Adrenal gland (tissue), 12 donors: ENCODE measurements around the gene VSIG10. TPM values are rescaled to one million over a fixed set of nuclear protein-coding genes. Genes with fewer than 3 reads are reported as not detected.
"Not testable (repeated sequence)": the region's sequence is repeated elsewhere in the genome, so short reads cannot be mapped to it uniquely, and the experiment has no call there.

Experiments
- DNase-seq, 7 donors: peaks; one replicate each; pipeline ENCODE4 v3.0.0-alpha.2; 2019 to 2020
- H3K27ac ChIP-seq, 5 donors: fragments of 200-600 bp; sonication (generic) in 4 of 5; 1 replicate in 3 of 5; 2 replicates in 2 of 5; pipeline versions ENCODE4 v1.5.1 to v1.8.0; 2016 to 2020; ENCODE audit warnings: mild to moderate bottlenecking in 1 of 5
- H3K27me3 ChIP-seq: fragments of 200-600 bp; 2 replicates; pipeline ENCODE4 v1.8.0; 2021
- H3K36me3 ChIP-seq, 2 donors: fragments of 200-600 bp; replicated peaks in 1 of 2; 1 replicate in 1 of 2; 2 replicates in 1 of 2; pipeline versions ENCODE4 v1.5.1 to v1.8.0; 2018 to 2022
- H3K4me1 ChIP-seq, 2 donors: fragments of 200-600 bp; replicated peaks in 1 of 2; 1 replicate in 1 of 2; 2 replicates in 1 of 2; pipeline versions ENCODE4 v1.5.1 to v1.8.0; 2018 to 2021
- H3K4me3 ChIP-seq, 4 donors: fragments of 200-600 bp; sonication (generic) in 3 of 4; one replicate each; pipeline ENCODE4 v1.5.1; 2016 to 2018
- H3K9me3 ChIP-seq, 3 donors: fragments of 200-600 bp; sonication (generic) in 1 of 3; replicated peaks in 1 of 3; 1 replicate in 2 of 3; 2 replicates in 1 of 3; pipeline versions ENCODE4 v1.5.1 to v1.8.0; 2016 to 2021
- POLR2A ChIP-seq, 2 donors: fragments of 450-650 bp; IDR thresholded peaks; one replicate each; pipeline ENCODE4 v1.6.1; 2017; ENCODE audit warnings: antibody characterized with exemption in 2 of 2, mild to moderate bottlenecking in 2 of 2, moderate library complexity in 1 of 2
- WGBS, 4 donors: extraction: QIAGEN DNeasy Blood & Tissue Kit in 2 of 4; methylation state at CpG; one replicate each; pipeline versions ENCODE4 v1.1.5 to v1.1.7; 2013 to 2017; 5-methylcytosine and 5-hydroxymethylcytosine counted together
- intact Hi-C, 2 donors: fragments of 100-400 bp; cut with DNase I; formaldehyde crosslinking; loops; one replicate each; pipeline versions ENCODE4 v1.14.1 to v1.15.0; 2022 to 2023
- polyA plus RNA-seq, 3 donors: library from polyadenylated mRNA; stranded (reverse); fragments of 200-250 nt in 2 of 3; fragments of 350-450 nt in 1 of 3; fragmentation: Illumina TruSeq in 1 of 3; extraction: RNeasy Lipid Tissue Mini Kit (QIAGEN cat#74804) in 1 of 3; gene quantifications; one replicate each; pipeline ENCODE4 v1.2.3, GENCODE V29; 2013 to 2014
- total RNA-seq, 9 donors: library from RNA; depleted of rRNA in 4 of 9; stranded (reverse); fragments of >200 nt in 4 of 9; fragments of 120-200 nt in 1 of 9; fragmentation: NEBNext Ultra II Directional in 1 of 9; extraction: Animal tissue kit (Norgen Biotek cat#: 25700) in 1 of 9; gene quantifications; one replicate each; pipeline versions ENCODE4 v1.1.0 to v1.2.4, GENCODE V29; 2013 to 2023
- TF ChIP-seq, protein P1 (sequence below), 6 experiments: fragments of 450-650 bp in 4 of 6; fragments of 200-600 bp in 2 of 6; sonication (generic) in 1 of 6; IDR thresholded peaks; 1 replicate in 5 of 6; 2 replicates in 1 of 6; pipeline versions ENCODE4 v1.5.1 to v1.8.0; 2016 to 2021; ENCODE audit warnings: antibody characterized with exemption in 6 of 6, mild to moderate bottlenecking in 2 of 6, moderate library complexity in 1 of 6
- donor health status: healthy with polysubstance abuse.
- donor health status: Bipolar disorder and iron deficiency.
- donor health status: DM: yes; HTN: yes; CAD: no.
- donor health status: DM: no; HTN: no; CAD: no.
- donor health status: DM: no; HTN: no; CAD: no.
- donor health status: DM: yes; HTN: yes; CAD: no.

VSIG10 gene
- total and polyA plus RNA-seq, 12 donors = 22.6 to 87.6 (median 53.0) TPM

DNA sequence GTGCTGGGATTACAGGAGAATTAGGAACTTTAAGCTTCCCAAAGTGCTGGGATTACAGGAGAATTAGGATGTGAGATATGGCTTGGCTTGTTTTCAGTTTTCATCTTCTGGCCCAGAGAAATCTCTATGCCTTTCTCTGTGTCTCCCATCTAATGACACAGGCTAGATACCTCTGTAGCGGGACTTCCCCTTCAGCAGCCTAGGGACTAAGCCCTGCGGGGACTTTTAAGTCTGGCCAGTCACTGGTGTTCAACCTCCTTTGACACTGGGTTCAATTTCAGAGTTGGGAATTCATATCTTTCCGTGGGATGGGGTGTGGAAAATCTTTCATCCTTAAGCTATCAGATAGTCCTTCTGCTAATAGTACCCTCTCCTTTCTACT lies 81.1 kb downstream of the VSIG10 start:
- Histone ChIP-seq H3K27me3 (no peaks in the 10 kb centered on the region), H3K4me3 (no peak overlapping the region), H3K4me1 (peaks cover 0 to 2% of the 10 kb centered on the region in 2 donors), H3K9me3 (no peaks in the 10 kb centered on the region), H3K36me3 (peaks cover 0 to 30% of the 10 kb centered on the region in 2 donors), H3K27ac (no peak overlapping the region)
- 95 to 98% (median 98%) methylated on average over 3 of the region's 3 CpGs for WGBS, 4 donors
- intact Hi-C loops = no loop called here
- TF ChIP-seq, protein P1, sequence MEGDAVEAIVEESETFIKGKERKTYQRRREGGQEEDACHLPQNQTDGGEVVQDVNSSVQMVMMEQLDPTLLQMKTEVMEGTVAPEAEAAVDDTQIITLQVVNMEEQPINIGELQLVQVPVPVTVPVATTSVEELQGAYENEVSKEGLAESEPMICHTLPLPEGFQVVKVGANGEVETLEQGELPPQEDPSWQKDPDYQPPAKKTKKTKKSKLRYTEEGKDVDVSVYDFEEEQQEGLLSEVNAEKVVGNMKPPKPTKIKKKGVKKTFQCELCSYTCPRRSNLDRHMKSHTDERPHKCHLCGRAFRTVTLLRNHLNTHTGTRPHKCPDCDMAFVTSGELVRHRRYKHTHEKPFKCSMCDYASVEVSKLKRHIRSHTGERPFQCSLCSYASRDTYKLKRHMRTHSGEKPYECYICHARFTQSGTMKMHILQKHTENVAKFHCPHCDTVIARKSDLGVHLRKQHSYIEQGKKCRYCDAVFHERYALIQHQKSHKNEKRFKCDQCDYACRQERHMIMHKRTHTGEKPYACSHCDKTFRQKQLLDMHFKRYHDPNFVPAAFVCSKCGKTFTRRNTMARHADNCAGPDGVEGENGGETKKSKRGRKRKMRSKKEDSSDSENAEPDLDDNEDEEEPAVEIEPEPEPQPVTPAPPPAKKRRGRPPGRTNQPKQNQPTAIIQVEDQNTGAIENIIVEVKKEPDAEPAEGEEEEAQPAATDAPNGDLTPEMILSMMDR (IDR thresholded peaks at IDR 0.05) = no peak
- TF ChIP-seq POLR2A (IDR thresholded peaks at IDR 0.05) = no peak
- DNase-seq = no peak

DNA sequence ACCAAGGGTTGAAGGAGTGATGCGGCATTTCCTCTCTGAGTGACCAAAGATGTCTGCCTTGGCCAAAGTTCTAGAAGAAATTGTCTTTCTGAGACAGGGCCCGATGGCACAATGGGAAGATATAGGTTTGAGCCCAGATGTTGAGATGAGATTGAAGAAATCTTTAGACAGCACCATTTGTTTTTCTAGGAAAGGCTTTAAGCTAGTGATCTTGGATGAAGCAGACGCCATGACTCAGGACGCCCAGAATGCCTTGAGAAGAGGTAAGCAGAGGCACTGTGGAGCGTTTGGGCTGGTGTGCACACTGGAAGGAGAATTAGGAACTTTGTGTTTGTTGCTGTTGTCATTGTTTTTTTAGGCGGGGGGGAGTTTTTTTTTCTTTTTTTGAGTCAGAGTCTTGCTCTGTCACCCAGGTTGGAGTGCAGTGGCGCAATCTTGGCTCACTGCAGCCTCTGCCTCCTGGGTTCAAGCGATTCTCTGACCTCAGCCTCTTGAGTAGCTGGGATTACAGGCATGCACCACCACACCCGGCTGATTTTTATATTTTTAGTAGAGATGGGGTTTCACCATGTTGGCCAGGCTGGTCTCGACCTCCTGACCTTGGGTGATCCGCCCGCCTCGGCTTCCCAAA lies 81.6 kb downstream of the VSIG10 start:
- H3K4me1 ChIP-seq, DNase-seq, intact Hi-C loops, H3K4me3 ChIP-seq, H3K9me3 ChIP-seq, H3K27me3 ChIP-seq, H3K27ac ChIP-seq: not testable (repeated sequence)
- peaks cover 0 to 30% of the 10 kb centered on the region in 2 donors for H3K36me3 ChIP-seq
- WGBS, 4 donors = 90 to 95% (median 94%) methylated on average over 9 to 13 of the region's 13 CpGs

DNA sequence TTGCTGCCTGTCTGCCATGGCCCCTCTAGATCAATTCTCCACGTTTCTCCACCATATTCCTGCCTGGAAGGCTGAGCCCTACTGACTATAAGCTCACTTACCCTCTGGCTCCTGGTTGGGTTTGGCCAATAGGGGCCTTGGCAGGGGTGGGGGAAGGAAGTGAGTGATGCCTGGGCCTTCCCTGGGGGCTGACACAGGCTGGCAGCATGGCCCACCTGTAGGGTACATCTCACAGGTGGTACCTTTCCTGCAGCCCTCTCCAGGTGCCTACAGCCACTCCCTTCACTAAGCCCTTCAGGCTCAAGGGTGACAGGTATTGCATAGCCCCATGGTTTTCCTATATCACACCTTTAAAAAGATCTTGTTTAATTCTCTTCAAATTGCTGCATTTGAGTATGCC lies 83.8 kb downstream of the VSIG10 start:
- no peak overlapping the region for H3K4me3 ChIP-seq
- H3K36me3 ChIP-seq = peaks cover 0 to 12% of the 10 kb centered on the region in 2 donors
- H3K4me1 ChIP-seq = peaks cover 5 to 17% of the 10 kb centered on the region in 2 donors
- H3K9me3 ChIP-seq = no peaks in the 10 kb centered on the region
- DNase-seq = no peak
- H3K27ac ChIP-seq = no peak overlapping the region
- TF ChIP-seq POLR2A (IDR thresholded peaks at IDR 0.05) = no peak
- TF ChIP-seq, protein P1 (IDR thresholded peaks at IDR 0.05) = no peak
- 79 to 88% (median 85%) methylated on average over 1 of the region's 1 CpG for WGBS, 4 donors
- intact Hi-C loops = no loop called here
- no peaks in the 10 kb centered on the region for H3K27me3 ChIP-seq

DNA sequence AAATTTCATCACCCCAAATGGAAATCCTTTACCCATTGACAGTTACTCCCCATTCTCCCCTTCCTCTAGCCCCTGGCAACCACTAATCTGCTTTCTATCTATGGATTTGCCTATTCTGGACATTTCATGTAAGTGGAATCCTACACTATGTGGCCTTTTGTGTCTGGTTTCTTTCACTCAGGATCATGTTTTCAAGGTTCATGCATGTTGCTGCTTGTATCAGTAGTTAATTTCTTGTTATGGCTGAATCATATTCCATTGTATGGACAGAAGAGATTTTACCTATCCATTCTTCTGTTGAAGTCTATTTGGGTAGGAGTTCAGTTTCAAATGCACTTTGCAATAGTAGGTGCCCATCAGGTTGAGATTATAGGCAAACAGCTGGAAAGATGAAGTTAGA lies 85.9 kb downstream of the VSIG10 start:
- no peaks in the 10 kb centered on the region for H3K9me3 ChIP-seq
- H3K4me3 ChIP-seq = no peak overlapping the region
- no peaks in the 10 kb centered on the region for H3K27me3 ChIP-seq
- no peak for DNase-seq
- H3K36me3 ChIP-seq = peaks cover 0 to 12% of the 10 kb centered on the region in 2 donors
- TF ChIP-seq, protein P1 (IDR thresholded peaks at IDR 0.05) = no peak
- TF ChIP-seq POLR2A (IDR thresholded peaks at IDR 0.05) = no peak
- H3K27ac ChIP-seq = no peak overlapping the region
- peaks cover 5 to 17% of the 10 kb centered on the region in 2 donors for H3K4me1 ChIP-seq
- intact Hi-C loops = loop anchor here in 1 of 2 donors (10.0 kb wide), 1 partner anchor 143 kb away; no protein-coding TSS in a partner anchor
